ENCODE data around the gene PDCD1.
"Not testable (repeated sequence)": the region's sequence is repeated elsewhere in the genome, so short reads cannot be mapped to it uniquely, and the experiment has no call there.

The PDCD1 gene

GRCh38 chr2:241808051-241808720, 50.5 kb downstream of the PDCD1 start:
- Histone ChIP-seq H3K36me3 (ENCODE audit: insufficient read depth, low read length) (no peaks in the 10 kb centered on the region), H3K4me3 (ENCODE audit: low read length) (no peak overlapping the region), H3K4me1 (ENCODE audit: control insufficient read depth, insufficient read depth, low read length) (peaks cover 18% of the 10 kb centered on the region), H3K9ac (ENCODE audit: low read depth, low read length) (no peak overlapping the region), H3K27me3 (ENCODE audit: control insufficient read depth, insufficient read depth, low read length) (peaks cover 50% of the 10 kb centered on the region), H3K9me3 (replicated peaks; ENCODE audit: low read length) (no peaks in the 10 kb centered on the region), H3K4me2 (ENCODE audit: low read length) (no peak overlapping the region)

GRCh38 chr2:241806217-241806616, 52.5 kb downstream of the PDCD1 start:
- H3K27me3 ChIP-seq (ENCODE audit: control insufficient read depth, insufficient read depth, low read length): peaks cover 41% of the 10 kb centered on the region
- H3K36me3 ChIP-seq (ENCODE audit: insufficient read depth, low read length); H3K4me2 ChIP-seq (ENCODE audit: low read length): not testable (repeated sequence)

GRCh38 chr2:241804326-241805229, 54.1 kb downstream of the PDCD1 start:
- H3K4me3 ChIP-seq (ENCODE audit: low read length): no peak overlapping the region
- no peaks in the 10 kb centered on the region for H3K36me3 ChIP-seq (ENCODE audit: insufficient read depth, low read length)
- H3K27me3 ChIP-seq (ENCODE audit: control insufficient read depth, insufficient read depth, low read length): peaks cover 31% of the 10 kb centered on the region
- peak overlapping the region; percentile 91 for H3K4me2 ChIP-seq (ENCODE audit: low read length)
- H3K9ac ChIP-seq (ENCODE audit: low read depth, low read length): no peak overlapping the region
- peaks cover 21% of the 10 kb centered on the region for H3K4me1 ChIP-seq (ENCODE audit: control insufficient read depth, insufficient read depth, low read length)
- no peaks in the 10 kb centered on the region for H3K9me3 ChIP-seq (replicated peaks; ENCODE audit: low read length)

More at GRCh38 chr2:241806217-241806616, 52.5 kb downstream of the PDCD1 start:
- H3K4me3 ChIP-seq (ENCODE audit: low read length); H3K9me3 ChIP-seq (replicated peaks; ENCODE audit: low read length); H3K9ac ChIP-seq (ENCODE audit: low read depth, low read length): not testable (repeated sequence)
- peaks cover 21% of the 10 kb centered on the region for H3K4me1 ChIP-seq (ENCODE audit: control insufficient read depth, insufficient read depth, low read length)

GRCh38 chr2:241803387-241804325, 55.0 kb downstream of the PDCD1 start:
- Histone ChIP-seq H3K9me3 (replicated peaks; ENCODE audit: low read length) (no peaks in the 10 kb centered on the region), H3K4me1 (ENCODE audit: control insufficient read depth, insufficient read depth, low read length) (peaks cover 21% of the 10 kb centered on the region), H3K36me3 (ENCODE audit: insufficient read depth, low read length) (no peaks in the 10 kb centered on the region), H3K4me2 (ENCODE audit: low read length) (peak overlapping the region; percentile 91), H3K9ac (ENCODE audit: low read depth, low read length) (no peak overlapping the region), H3K27me3 (ENCODE audit: control insufficient read depth, insufficient read depth, low read length) (peaks cover 22% of the 10 kb centered on the region), H3K4me3 (ENCODE audit: low read length) (peak overlapping the region; percentile 64)

- Histone ChIP-seq H3K9me3 (replicated peaks; ENCODE audit: low read length) (no peaks in the 10 kb centered on the region), H3K4me1 (ENCODE audit: control insufficient read depth, insufficient read depth, low read length) (peaks cover 21% of the 10 kb centered on the region), H3K9ac (ENCODE audit: low read depth, low read length) (no peak overlapping the region), H3K4me3 (ENCODE audit: low read length) (no peak overlapping the region), H3K4me2 (ENCODE audit: low read length) (peak overlapping the region; percentile 91), H3K36me3 (ENCODE audit: insufficient read depth, low read length) (no peaks in the 10 kb centered on the region), H3K27me3 (ENCODE audit: control insufficient read depth, insufficient read depth, low read length) (peaks cover 29% of the 10 kb centered on the region)
Observed at GRCh38 chr2:241802421-241803318, 56.0 kb downstream of the PDCD1 start.

- Histone ChIP-seq H3K4me3 (ENCODE audit: low read length) (no peak overlapping the region), H3K27me3 (ENCODE audit: control insufficient read depth, insufficient read depth, low read length) (peaks cover 37% of the 10 kb centered on the region), H3K4me2 (ENCODE audit: low read length) (no peak overlapping the region), H3K4me1 (ENCODE audit: control insufficient read depth, insufficient read depth, low read length) (peaks cover 21% of the 10 kb centered on the region), H3K9ac (ENCODE audit: low read depth, low read length) (no peak overlapping the region), H3K9me3 (replicated peaks; ENCODE audit: low read length) (no peaks in the 10 kb centered on the region), H3K36me3 (ENCODE audit: insufficient read depth, low read length) (no peaks in the 10 kb centered on the region)
Observed at GRCh38 chr2:241801611-241802420, 56.9 kb downstream of the PDCD1 start.

GRCh38 chr2:241800198-241800903, 58.3 kb downstream of the PDCD1 start:
- peaks cover 44% of the 10 kb centered on the region for H3K27me3 ChIP-seq (ENCODE audit: control insufficient read depth, insufficient read depth, low read length)
- not testable (repeated sequence) for H3K4me2 ChIP-seq (ENCODE audit: low read length); H3K9ac ChIP-seq (ENCODE audit: low read depth, low read length); H3K36me3 ChIP-seq (ENCODE audit: insufficient read depth, low read length); H3K4me3 ChIP-seq (ENCODE audit: low read length); H3K9me3 ChIP-seq (replicated peaks; ENCODE audit: low read length)
- H3K4me1 ChIP-seq (ENCODE audit: control insufficient read depth, insufficient read depth, low read length): peaks cover 21% of the 10 kb centered on the region

Measured in skeletal muscle satellite cell (primary cell).